Chondrocyte (in vitro differentiated cells): ENCODE measurements around the gene FRMD1. TPM values are rescaled to one million over a fixed set of nuclear protein-coding genes. Genes with fewer than 3 reads are reported as not detected.

ENCODE experiments used
- DNase-seq: peaks from one replicate; pipeline ENCODE4 v3.0.0; 2021; ENCODE audit warnings: mixed read lengths, low spot score
- H3K27ac Mint-ChIP-seq: one replicate; pipeline ENCODE4 v1.8.0; 2021; ENCODE audit warnings: mild to moderate bottlenecking, moderate library complexity, mixed read lengths; ENCODE audit not compliant: unreplicated experiment
- H3K27me3 Mint-ChIP-seq: 2 replicates; pipeline ENCODE4 v1.8.0; 2021; ENCODE audit warnings: low read depth, mixed read lengths
- H3K36me3 Mint-ChIP-seq: 2 replicates; pipeline ENCODE4 v1.8.0; 2021; ENCODE audit warnings: low read depth, mixed read lengths
- H3K4me1 Mint-ChIP-seq: 2 replicates; pipeline ENCODE4 v1.8.0; 2021; ENCODE audit warnings: low read depth, mild to moderate bottlenecking, mixed read lengths
- H3K4me3 Mint-ChIP-seq: one replicate; pipeline ENCODE4 v1.8.0; 2021; ENCODE audit warnings: mild to moderate bottlenecking, moderate library complexity, mixed read lengths; ENCODE audit not compliant: unreplicated experiment
- H3K9me3 Mint-ChIP-seq: 2 replicates; pipeline ENCODE4 v1.8.0; 2021; ENCODE audit warnings: low read depth, mixed read lengths
- CTCF ChIP-seq: fragments of 200-600 bp; sonication (generic); IDR thresholded peaks from 2 replicates; pipeline ENCODE4 v1.5.0; 2021; ENCODE audit warnings: antibody characterized with exemption, mild to moderate bottlenecking, moderate library complexity
- total RNA-seq: library from RNA; stranded (reverse); gene quantifications from 3 replicates; pipeline ENCODE4 v1.2.1, GENCODE V29; 2021

The FRMD1 gene
- total RNA-seq, 1 donor from 2014 or later = 0.20 TPM

GRCh38 chr6:168124921-168125320 is 45.9 kb upstream of the FRMD1 start:
- peaks cover 10% of the 10 kb centered on the region for H3K27me3 Mint-ChIP-seq
- no peaks in the 10 kb centered on the region for H3K36me3 Mint-ChIP-seq
- DNase-seq = no peak
- no peak overlapping the region for H3K27ac Mint-ChIP-seq
- H3K4me1 Mint-ChIP-seq = no peaks in the 10 kb centered on the region
- no peak for TF ChIP-seq CTCF
- peaks cover 3% of the 10 kb centered on the region for H3K9me3 Mint-ChIP-seq
- H3K4me3 Mint-ChIP-seq = no peak overlapping the region

- no peak for DNase-seq
- Mint-ChIP-seq H3K27ac (no peak overlapping the region), H3K27me3 (peaks cover 10% of the 10 kb centered on the region), H3K36me3 (no peaks in the 10 kb centered on the region), H3K4me3 (no peak overlapping the region), H3K9me3 (peaks cover 3% of the 10 kb centered on the region), H3K4me1 (no peaks in the 10 kb centered on the region)
- TF ChIP-seq CTCF = no peak
Measured at GRCh38 chr6:168124158-168124557, 45.1 kb upstream of the FRMD1 start.

- H3K27ac Mint-ChIP-seq = no peak overlapping the region
- no peaks in the 10 kb centered on the region for H3K4me1 Mint-ChIP-seq
- no peak for DNase-seq
- no peak for TF ChIP-seq CTCF
- peaks cover 3% of the 10 kb centered on the region for H3K9me3 Mint-ChIP-seq
- H3K4me3 Mint-ChIP-seq = no peak overlapping the region
- peaks cover 10% of the 10 kb centered on the region for H3K27me3 Mint-ChIP-seq
- no peaks in the 10 kb centered on the region for H3K36me3 Mint-ChIP-seq
Measured at GRCh38 chr6:168123165-168123911, 44.3 kb upstream of the FRMD1 start.

- Mint-ChIP-seq H3K27ac (no peak overlapping the region), H3K4me1 (no peaks in the 10 kb centered on the region), H3K9me3 (peaks cover 3% of the 10 kb centered on the region), H3K4me3 (no peak overlapping the region), H3K27me3 (peaks cover 8% of the 10 kb centered on the region), H3K36me3 (no peaks in the 10 kb centered on the region)
- no peak for TF ChIP-seq CTCF
- DNase-seq = no peak
Measured at GRCh38 chr6:168122521-168122920, 43.5 kb upstream of the FRMD1 start.

GRCh38 chr6:168122011-168122410 is 43.0 kb upstream of the FRMD1 start:
- no peak for DNase-seq
- TF ChIP-seq CTCF = no peak
- Mint-ChIP-seq H3K27me3 (peaks cover 8% of the 10 kb centered on the region), H3K4me1 (no peaks in the 10 kb centered on the region), H3K4me3 (no peak overlapping the region), H3K27ac (no peak overlapping the region), H3K9me3 (peaks cover 3% of the 10 kb centered on the region), H3K36me3 (no peaks in the 10 kb centered on the region)
